Measurements from ENCODE around the gene RSRP1.
"Not testable (repeated sequence)": the region's sequence is repeated elsewhere in the genome, so short reads cannot be mapped to it uniquely, and the experiment has no call there.

RSRP1 gene

GRCh38 chr1:25247024-25247828 lies at the start of gene RSRP1:
RSRP1 (minus strand) TSS chr1:25247454; CDS start chr1:25246963, 491 bp downstream.
- peak; percentile 99 for DNase-seq

DNA sequence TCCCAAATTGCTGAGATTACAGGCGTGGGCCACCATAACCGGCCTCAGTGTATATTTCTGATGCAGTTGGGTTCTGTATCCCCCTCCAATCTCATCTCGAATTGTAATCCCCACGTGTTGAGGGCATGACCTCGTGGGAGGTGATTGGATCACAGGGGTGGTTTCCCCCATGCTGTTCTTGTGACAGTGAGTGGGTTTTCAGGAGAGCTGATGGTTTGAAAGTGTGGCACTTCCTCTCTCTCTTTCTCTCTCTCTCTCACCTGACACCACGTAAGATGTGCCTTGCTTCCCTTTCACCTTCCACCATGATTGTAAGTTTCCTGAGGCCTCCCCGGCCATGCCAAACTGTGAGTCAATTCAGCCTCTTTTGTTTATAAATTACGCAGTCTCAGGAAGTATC lies 49.2 kb upstream of the RSRP1 start:
- not testable (repeated sequence) for DNase-seq

DNA sequence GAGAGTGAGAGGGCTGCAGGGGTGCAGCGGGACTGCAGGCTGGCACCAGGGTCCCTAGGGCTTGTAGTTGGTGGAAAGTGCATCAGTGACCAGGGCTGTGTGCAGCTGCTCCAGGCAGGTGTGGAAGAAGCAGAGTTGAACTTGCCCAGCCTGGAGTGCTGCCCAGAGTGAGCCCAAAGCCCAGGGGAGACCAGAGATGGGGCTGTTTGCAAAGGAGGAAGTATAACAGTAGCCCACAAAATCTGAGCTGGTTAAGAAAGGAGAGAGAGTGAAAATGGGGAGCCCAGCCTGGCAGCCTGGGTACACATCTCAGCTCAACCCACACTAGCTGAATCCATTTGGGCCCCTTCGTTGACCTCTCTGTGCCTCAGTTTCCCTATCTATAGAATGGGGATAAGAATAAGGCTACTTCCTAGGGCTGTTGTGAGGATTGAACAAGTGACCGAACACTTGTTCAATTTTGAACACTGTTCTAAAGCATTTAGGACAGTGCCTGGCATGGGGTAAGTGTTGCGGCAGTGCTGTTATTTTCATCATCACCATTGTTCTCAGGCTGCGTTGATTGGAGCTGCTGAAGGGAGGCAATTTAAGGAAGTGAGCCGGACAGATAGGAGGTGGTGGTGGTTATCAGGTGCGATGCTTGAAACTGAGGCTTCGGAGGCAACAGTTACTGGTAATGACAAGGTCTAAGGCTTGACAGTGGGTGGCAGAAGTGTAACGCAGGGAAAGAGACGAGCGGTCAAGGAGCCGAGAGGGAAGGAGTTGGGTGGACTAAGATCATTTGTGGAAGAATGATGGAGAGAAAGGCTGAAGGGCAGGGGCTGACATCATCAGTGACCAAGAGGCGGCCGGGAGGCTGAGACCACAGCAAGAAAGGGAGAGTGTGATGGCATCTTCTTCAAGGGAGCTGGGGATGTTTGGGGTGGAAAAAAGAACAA lies 47.9 kb upstream of the RSRP1 start:
- not testable (repeated sequence) for DNase-seq

DNA sequence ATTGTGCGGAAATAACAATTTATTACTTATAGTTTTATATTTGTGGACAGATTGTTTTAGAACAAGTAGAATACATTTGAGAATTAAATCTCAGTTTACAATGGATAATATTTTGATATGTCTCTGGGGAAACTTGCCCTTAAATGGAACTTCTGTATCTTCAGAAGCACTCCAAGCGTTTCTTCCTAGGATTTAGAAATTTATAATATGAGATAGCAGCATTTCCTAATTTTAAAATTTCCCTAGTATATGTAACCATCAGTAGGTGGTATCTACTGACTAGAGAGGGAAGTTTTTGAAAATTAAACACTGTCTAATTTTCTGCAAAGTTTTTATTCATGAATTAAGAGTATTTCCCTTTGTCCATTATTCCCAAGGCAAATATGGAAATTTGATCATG lies 46.2 kb upstream of the RSRP1 start:
- DNase-seq, result not testable (repeated sequence)

DNA sequence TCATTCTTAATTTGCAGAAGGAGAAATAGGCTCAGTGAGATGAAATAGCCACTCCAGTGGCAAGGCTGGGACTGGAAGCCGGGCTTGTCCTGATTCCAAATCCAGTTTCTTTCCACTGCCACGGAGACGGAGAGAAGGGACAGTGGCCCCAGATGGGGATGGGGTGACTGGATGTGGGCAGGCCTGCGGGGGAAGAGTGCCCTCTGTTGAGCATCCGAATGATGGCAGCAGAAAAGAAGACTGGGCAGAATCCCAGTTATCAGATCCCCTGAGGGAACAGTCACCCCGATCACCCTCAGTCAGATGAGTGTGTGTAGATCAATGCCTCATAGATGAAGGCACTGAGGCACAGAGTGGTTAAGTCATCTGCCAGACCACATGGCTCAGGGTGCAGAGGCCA lies 42.8 kb upstream of the RSRP1 start:
- DNase-seq, result not testable (repeated sequence)

- DNase-seq, result not testable (repeated sequence)
Observed at GRCh38 chr1:25288573-25289101, 41.4 kb upstream of the RSRP1 start.

GRCh38 chr1:25287164-25287563 lies 39.9 kb upstream of the RSRP1 start:
- DNase-seq, result not testable (repeated sequence)

- not testable (repeated sequence) for DNase-seq
Observed at GRCh38 chr1:25285862-25286261, 38.6 kb upstream of the RSRP1 start.

GRCh38 chr1:25279693-25280111 lies 32.4 kb upstream of the RSRP1 start:
- DNase-seq, result not testable (repeated sequence)

DNA sequence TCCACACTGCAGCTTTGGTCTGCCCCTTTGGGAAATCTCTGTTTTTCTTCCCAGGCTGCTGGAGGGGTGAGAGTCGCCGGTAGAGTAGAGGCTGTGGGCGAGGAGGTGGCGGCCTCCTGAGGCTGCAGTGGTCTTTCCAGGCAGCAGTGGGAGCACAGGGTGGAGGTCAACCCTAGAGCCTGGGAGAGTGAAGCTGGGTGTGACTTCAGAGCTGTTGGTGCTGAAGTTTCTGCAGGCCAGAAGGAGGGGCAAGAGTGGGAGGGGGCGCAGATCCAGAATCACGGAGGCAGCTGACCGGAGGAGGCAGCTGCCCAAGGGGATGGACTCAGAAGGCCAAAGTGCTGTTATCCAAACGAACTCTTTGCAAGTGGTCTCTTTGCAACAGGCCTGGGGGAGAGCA lies 31.5 kb upstream of the RSRP1 start:
- DNase-seq, result not testable (repeated sequence)

- not testable (repeated sequence) for DNase-seq
Observed at GRCh38 chr1:25278358-25278757, 31.1 kb upstream of the RSRP1 start.

GRCh38 chr1:25277295-25277694 lies 30.0 kb upstream of the RSRP1 start:
- DNase-seq, result not testable (repeated sequence)

GRCh38 chr1:25275648-25276047 lies 28.4 kb upstream of the RSRP1 start:
- DNase-seq, result not testable (repeated sequence)

DNA sequence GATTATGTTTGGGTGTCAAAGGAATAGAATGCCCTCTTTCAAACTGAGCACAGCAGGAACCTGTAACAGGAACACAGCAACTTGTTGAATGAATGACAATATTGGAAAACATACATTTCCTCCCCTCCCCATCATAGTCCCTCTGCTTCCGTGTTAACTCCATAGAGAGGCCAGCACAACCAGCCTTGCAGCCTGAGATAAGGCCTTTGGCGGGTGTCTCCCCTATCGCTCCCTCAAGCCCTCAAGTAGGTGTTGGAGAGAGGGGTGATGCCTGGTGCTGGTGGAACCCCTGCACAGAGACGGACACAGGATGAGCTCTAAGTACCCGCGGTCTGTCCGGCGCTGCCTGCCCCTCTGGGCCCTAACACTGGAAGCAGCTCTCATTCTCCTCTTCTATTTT lies 25.0 kb upstream of the RSRP1 start, which contains the start of gene RHD:
Gene RHD (plus strand): TSS at position 272 of the 400 bp plus-strand sequence. CDS start 39 bp downstream, at position 311.
- not testable (repeated sequence) for DNase-seq

DNA sequence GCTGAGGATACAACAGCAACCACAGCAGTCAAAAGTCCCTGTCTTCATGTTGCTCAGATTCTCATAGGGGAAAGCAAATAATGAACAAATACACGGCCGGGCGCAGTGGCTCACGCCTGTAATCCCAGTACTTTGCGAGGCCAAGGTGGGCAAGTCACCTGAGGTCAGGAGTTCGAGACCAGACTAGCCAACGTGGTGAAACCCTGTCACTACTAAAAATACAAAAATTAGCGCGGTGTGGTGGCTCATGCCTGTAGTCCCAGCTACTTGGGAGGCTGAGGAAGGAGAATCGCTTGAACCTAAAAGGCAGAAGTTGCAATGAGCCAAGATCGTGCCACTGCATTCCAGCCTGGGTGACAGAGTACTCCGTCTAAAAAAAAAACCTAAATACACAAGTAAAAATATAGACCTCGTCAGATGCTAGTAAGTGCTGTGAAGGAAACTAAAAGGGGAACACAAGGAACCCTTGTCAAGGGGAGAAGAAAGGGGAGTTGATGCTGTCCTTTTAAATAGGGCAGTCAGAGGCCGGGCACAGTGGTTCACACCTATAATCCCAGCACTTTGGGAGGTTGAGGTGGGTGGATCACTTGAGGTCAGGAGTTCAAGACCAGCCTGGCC lies 21.0 kb upstream of the RSRP1 start:
- DNase-seq, result not testable (repeated sequence)

- DNase-seq, result peak; percentile 59
Observed at GRCh38 chr1:25267288-25268142, 20.3 kb upstream of the RSRP1 start.

DNA sequence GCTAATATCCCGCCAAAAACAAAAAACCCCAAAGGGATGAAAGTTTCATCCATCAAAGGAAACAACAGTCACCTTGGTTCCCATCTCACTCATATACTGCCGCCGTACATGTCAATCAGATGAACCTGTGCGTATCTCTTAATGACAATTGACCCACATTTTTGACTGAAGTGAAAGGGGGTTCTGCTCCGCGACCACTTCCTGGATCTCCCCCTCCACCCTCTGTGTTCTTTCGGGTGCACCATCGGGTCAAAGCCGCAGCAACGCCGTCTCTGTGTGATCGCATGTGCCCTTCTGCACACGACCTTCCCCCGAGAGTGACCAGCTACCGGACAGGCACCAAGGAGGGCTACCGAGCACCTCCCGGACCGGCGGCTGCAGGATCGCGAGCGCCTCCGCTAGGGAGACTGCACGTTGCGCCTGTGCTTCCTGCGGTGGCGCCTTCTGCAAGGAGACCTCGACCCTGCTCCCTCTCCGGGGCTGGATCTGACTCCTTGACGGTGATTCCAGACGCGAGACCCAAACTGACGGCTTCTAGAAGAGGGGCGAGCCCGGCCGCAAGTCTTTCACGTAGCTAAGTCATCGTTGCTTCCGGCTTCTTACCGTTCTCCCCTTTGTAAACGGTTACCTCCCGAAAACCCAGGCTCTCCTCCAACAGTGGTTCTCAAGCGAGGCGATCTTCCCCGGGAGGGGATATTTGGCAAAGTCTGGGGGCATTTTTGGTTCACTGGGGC lies 19.5 kb upstream of the RSRP1 start:
- not testable (repeated sequence) for DNase-seq

- DNase-seq, result not testable (repeated sequence)
Observed at GRCh38 chr1:25260336-25260735, 13.1 kb upstream of the RSRP1 start.

- DNase-seq, result not testable (repeated sequence)
Observed at GRCh38 chr1:25259813-25260212, 12.6 kb upstream of the RSRP1 start.

- DNase-seq, result no peak
Observed at GRCh38 chr1:25257196-25257595, 9.9 kb upstream of the RSRP1 start.

DNA sequence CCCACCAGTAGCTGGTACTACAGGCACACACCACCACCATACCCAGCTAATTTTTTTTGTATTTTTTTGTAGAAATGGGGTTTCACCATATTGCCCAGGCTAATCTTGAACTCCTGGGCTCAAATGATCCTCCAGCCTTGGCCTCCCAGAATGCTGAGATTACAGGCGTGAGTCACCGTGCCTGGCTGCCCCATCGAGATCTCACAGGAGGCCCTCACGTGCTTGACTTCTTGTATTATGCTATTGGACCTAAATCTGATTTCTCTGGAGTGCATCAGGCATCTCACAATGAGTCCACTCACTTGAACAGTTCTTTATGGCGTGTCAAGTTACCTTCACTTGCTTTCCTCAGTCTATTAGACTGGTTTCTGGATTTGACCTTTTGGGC lies 9.3 kb upstream of the RSRP1 start:
- DNase-seq, result no peak

Data from NCI-H1105 treated with DMSO at 0.1 percent for 48 hours (cell line).